Right hindlimb (tissue), 1 donor: Measurements from ENCODE around the gene GALR2.

Experiments used
- DNase-seq: peaks from one replicate; pipeline ENCODE4 v3.0.0-alpha.2; 2018

GALR2 gene

DNA sequence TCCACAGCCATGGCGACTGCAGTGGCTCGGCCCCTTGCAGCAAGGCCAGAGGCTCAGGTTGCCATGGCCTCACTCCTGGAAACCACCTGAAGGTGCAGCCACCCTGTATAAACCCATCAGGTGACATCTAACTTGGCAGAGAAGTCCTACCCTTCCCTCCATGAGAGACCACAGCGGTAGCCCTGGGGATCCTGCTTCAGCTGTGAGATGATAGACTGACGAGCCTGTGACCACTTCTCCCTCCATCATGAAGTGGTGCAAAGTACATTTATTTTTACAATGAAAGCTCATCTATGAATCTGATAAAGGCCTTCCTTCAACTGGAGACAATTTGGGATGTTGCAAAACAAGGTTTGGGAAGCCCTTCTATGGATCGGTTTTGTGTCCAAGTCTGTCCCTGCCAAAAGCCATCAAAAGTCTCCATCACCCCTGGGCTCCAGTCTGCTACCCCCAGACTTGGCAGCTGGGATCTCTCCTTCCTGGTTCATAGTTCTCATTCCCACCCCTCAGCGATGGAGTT lies 6.2 kb downstream of the GALR2 start:
- peak; percentile 20 for DNase-seq

DNA sequence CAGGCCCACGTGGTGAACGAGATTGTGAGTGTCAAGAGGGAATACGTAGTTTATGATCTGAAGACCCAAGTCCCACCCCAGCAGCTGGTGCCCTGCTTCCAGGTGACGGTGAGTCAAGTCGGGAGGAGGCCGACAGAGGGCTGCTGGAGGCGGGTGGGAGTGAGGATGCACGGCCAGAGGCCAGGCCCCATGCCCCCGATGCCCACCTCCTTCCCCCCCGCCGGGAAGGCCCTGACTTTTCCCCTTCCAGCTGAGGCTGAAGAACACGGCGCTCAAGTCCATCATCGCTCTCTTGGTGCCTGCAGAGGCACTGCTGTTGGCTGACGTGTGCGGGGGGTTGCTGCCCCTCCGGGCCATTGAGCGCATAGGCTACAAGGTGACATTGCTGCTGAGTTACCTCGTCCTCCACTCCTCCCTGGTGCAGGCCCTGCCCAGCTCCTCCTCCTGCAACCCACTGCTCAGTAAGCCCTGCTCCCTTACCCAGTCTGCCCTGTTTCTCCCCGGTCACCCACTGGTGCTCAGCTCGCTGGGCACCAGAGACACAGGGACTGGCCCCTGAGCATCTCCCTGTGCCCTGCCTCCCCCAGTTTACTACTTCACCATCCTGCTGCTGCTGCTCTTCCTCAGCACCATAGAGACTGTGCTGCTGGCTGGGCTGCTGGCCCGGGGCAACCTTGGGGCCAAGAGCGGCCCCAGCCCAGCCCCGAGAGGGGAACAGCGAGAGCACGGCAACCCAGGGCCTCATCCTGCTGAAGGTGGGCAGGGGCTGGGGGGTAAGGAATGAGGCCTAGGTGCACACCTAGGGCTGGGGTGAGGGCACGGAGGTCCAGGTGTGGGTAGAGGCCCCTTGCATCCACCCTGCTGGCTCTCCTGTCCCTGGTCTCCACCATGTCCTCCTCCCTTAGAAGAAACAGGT lies 7.0 kb downstream of the GALR2 start:
- DNase-seq, result peak; percentile 22

DNA sequence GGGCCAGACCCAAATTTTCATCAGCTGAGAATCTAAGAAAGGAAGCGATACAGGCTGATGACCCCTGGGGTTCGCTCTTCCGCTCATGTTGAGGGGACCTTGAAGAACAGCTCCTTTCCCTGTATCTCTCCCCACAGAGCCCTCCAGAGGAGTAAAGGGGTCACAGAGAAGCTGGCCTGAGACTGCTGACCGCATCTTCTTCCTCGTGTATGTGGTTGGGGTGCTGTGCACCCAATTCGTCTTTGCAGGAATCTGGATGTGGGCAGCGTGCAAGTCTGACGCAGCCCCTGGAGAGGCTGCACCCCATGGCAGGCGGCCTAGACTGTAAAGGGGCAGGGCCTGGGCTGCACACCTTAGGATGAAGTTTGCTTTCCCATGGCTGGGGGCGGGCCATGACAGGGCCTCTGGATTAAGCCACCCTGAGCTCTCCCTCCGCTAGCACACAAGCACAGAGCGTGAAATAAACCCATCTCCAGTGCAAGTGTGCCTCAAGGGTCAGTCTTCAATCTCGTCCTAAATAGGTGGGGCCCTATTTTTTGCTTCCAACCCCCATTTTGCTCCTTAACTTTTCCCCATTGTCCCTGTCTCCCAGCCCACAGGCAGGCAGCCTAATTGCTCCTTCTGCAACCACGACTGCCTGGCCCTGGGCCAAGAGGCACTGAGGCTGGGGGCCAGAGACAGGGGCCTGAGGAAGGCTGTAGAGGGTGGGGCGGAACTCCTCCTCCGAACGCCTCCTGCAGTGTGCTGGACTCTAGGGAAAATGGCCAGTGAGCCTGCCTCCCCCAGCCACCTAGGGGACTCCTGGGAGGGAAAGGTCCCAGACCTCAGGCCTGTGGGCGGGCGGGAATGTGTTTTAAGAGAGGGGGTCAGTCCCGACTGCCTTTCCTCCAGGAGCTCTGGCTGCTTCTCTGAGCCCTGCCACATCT lies 8.0 kb downstream of the GALR2 start:
- peak; percentile 54 for DNase-seq

DNA sequence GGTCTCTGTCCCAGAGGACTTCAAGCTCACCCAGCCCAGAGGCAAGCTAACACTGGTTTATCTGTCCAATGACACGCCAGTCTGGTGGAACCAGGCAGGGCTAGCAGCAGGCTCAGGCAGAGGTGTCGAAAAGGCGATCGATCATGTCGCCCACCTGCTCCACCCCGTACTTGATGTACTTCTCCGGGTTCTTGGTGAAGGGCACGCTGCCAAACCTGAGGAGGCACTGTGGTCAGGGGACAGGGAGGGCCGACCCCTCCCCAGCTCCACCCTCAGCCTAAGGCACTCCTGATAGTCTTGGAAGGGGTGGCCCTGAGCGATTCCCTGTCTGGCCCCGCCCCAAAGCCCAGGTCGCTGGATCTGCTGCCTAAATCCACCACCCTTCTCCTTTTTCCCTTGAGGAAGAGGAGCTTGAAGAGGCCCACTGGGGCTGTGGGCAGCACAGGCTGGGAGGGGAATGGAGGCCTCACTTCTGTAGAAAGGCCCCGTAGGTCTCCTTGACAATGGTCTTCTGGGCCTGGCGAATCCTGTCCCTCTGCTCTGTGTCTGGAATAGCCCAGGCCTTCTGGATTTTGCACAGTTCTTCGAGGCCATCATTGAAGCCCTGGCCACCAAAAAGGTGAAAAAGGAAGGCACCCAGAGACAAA lies 9.1 kb downstream of the GALR2 start:
- no peak for DNase-seq

DNA sequence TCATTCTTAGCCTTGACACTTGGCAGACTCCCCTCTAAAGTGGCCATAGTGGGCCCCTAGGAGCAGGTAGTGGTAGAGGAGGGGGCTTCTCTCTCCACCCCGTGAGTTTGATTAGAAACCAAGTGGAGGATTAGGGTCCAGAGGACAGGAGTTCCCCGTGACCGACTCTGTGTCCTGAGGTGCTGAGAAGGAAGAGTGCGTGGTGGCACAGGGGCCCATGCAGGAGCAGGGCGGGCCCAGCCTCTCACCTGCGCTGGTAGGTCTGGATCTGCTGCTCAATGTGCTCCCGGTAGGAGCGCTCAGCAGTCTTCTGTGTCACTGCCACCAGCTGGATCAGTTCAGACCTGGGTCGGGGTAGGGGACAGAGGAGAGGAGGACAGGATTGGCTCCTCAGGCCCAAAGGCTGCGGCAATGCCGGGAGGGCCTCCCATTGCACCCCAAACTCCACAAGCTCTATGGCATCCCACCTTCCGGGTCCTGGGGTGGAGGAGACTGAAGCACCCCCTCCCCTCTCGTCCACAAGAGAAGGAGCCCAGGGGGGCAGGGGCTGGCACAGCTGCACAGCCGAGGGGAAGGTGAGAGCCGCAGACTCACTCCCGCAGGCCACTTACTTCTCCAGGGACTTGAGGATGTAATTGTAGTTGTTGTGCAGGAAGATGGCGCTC lies 10.6 kb downstream of the GALR2 start:
- no peak for DNase-seq

DNA sequence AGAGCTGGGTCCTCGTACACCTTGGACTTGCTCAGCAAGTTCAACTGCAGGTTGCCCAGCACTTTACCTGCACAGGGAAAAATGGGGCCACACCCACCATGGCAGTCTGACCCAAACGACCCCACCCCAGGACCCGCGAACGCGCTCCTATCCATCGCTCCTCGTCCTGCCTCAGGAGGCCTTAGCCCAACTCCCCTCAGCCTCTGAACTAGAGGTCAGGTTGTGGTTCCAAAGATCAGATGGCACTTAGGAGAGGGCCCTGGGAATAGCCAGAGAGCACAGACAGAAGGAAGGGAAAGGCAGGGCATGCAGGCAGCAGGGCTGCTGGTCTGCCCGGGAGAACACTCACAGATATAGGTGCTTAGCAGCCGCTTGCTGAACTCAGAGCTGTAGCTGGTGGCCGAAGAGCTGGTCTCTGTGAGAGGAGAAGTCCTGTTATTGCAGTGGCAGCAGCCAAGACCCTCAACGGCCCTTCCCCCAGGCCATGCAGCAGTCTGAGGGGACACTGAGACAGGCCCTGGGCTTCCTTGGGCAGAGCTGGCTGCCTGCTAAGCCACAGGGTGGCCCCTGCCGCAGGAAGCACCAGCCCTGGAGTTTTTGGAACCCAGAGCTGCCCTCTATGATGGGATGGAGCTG lies 11.3 kb downstream of the GALR2 start:
- DNase-seq, result no peak

DNA sequence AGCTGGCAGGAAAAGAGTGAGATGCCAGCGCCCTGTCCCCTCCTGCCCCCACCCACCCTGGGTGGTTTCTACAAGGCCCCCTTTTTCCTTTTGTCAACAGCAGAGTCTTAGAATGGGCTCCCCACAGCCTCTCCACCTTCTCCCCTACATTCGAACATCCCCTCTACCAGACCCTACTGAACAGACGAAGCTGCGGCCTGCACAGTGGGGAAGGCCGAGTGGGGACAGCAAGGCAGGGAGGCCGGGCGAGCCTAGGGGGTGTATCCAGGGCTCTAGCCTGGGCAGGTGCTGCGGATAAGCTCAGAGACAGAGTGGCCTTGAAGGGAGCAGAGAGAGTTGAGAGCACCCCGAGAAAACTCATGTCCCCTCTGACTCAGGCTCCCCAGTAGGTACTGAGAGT lies 11.8 kb downstream of the GALR2 start:
- no peak for DNase-seq

DNA sequence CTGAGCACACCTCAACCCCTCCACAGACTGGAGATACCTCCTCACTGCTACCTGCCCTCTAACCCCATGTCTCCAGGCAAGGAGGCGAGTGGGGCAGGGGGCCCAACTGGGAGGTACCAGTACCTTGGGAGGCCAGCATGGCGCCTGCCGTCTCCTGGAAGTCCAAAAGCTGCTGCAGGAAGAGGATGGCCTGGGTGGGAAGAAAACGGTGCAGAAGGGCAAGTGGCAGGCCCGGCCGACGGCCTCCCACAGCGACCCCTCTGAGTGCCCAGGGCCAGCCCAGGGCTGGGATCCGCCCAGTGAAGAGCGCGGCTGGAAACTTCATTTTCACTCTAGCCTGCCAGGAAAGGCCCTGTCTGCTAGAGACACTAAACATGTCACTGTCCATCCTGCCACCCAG lies 12.9 kb downstream of the GALR2 start:
- peak; percentile 10 for DNase-seq

DNA sequence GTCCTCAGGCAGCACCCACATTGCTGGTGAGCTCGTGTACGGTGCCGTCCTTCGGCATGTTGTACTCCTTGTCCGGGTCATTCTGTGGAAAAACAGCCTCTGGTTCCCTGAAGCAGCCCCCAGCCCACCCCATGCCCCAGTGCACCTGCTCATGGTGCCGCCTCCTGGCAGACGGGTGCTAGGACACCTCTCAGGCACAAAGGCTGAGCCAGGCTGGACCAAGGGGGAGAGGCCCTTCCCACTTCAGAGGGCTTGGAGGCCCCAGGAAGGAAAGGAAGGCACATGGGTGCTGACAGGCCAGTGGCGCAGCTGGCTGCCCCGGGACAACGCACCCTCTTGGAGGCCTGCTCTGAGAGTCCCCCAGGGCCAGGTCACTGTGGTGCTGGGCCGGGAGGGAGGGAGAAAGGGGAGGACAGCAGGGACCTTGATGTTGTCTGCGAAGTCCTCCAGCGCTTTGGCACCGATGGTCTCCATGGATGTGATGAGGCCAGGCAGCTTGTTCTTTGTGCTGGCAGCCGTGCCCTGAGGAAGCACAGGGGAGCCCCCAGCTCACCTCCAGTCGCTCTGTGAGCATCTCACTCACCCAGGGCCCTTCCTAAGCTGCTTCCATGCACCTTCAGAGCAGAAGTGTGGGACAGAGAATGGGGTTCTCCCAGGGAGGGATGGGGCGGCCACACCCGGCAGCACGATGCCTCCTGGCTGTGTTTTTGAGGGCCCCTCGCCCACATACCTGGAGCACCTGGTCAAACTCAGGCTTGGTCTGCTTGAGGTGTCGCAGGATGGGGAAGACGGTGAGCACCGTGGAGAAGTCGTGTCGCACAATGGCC lies 13.7 kb downstream of the GALR2 start:
- DNase-seq, result no peak

DNA sequence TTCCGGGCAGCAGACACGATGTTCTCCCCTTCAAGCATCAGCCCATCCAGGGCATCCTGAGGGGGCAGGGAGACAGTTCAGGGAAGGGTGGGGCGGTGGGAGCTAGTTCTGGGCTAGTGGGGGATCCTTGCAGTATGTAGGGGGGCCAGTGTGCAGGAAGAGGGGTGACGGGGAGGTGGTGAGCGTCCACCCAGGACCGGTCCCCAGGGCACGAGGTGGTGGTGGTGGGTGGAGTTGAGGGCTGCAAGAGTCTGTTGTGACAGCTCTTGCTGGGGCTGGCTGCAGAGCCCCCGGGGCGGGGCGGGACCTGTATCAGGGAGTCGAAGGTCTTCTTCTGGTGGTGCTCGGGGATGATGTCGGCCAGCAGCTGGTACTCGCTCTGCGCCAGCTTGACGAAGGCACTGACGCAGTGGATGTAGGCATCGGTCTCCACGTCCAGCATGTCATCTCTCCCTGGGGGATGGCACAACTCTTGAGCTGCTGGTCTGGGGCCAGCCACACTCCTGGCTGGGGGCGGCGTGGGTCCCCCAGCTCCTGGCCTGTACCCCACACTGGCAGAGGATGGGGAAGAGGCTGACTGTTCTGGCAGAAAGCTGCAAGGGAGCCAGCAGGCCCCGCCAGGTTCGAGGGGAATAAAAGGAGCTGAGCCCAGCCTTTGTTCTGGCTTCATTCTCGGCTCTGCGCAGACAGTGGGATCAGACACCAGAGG lies 14.4 kb downstream of the GALR2 start:
- DNase-seq, result no peak

DNA sequence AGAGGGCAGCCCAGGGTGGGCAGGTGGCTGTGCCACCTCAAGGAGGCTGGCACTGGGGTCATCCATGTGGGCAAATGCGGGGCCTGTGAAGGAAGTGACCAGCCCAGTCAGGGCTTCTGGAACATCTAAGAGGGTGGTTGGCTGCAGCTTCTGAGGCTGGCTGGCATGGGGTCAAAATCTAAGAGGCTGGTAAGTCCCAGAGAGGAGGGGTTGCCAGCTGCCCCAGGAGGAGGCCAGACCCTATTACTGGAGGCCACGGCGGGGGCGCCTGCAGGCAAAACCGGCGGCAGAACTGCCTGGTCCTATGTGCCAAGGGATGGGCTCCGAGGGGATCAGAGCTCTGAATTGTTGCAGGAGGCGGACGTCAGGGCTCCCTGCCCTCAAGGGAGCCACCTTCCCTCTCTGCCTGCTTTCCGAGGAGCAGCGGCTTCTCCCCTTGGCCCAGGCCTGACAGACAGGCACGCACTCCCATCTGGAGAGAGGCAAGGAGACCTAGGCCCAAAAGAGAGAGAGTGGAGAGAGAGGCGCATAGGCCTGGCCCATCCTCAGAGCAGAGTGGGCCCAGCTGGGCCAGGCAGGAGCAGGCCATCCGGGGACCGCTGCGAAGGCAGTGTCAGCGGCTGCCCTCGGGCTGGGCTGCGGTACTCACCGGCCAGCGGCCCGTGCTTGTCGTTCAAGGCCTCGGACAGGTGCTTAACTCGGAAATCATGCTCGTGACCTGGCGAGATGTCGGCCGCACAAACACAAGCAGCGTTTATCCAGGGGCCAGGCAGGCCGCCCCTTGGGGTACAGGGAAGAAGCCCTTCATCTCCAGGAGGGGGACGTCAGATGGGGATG lies 15.3 kb downstream of the GALR2 start:
- DNase-seq, result no peak

DNA sequence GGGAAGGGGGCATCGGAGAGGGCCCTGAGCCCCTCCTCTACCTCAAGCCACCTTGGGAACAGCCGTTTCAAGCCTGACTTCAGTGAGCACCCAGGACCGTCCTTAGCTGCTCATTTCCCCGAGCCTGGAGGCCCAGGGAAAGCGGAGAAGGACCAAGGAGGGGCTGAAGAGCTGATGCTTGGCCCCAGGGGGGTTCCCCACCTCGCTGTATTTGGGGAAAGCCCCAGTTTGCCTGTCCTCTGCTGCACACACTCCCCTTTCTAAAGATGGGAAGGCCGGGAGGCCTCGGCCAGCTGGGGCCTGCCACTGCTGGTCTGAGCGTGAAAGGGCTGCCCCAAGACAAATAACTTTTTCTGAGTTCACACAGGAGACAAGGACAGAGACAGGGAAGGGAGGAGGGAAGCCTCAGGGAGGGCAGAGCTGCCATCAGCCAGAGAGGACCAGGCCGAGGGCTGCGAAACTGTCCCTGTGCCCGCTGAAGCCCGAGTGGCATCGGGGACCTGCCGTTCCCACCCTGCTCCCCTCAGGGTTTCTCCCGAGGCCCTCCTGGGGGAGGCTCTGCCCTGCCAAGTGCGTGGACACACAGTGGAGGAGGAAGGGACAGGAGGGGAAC lies 16.0 kb downstream of the GALR2 start:
- DNase-seq, result peak; percentile 11

DNA sequence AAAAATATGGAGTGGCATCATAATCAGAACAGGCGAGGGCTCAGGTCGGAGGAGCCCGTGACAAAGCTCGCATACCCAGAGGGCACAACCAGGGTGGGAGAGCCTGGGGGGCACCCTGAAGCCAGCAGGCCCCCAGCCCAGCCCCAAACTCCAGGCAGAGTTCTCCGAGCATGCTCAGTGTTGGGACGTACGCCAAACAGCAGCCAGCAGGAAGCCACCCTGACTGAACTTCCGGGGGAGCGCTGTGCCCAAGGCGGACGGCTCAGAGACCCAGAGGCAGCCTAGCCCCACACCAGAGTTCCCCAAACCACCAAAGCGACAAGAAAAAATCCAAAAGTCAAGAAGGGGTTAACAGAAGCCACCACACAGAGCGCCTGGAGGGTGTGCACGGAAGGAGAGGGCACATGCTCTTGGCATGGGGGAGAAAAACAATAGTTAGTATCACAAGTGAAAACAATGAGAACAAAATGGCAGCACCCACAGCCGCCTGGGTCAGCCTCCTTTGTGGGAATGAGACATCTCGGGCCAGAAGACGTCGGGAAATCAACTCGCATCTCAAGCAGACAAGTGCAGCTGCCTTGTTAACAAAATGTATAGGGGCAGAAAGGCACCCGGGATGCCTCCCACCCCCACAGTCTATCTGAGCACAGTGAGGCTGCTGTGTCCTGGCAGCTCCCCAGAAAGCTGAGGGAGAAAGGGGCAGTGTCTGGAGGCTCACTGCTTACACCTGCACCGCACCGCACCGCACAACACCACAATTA lies 17.1 kb downstream of the GALR2 start:
- DNase-seq, result no peak

DNA sequence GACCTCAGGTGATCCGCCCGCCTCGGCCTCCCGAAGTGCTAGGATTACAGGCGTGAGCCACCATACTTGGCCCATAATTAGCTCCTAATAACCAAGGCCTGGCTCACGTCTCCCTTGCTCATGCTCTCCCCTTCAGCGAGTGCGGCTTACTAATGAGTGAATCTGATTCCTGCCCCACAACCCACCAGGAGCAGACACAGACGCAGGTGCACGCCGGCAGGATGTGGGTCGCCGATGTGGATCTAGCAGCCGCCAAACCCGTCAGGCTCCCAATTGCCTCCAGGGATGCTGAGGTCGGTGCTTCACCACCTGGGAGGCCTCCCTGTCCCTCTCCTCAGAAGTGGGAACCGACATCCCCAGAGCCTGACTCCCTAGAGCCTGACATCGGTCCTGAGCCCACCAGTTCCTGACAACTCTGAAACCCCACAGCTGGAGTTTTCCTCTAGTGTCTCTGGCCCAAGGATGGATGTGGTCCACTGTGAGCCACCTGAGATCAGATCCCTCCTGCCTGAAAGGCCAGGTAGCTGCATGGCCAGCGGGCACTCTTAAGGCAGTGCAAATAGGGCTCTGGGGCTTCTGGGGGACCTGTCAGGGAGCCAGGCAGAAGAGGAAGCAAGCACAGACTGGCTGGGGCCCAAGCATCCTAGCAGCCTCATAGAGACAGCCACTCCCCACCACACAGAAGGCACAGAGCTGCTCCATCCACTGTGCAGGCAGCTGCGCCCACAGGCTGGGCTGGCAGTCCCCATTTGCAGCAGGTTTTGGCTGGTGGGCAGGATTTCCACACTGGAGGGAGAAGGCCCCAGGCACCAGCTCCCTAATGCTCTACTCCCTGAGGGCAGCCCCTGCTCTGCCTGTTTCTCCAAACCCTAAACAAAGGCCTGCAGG lies 18.2 kb downstream of the GALR2 start:
- DNase-seq, result no peak

DNA sequence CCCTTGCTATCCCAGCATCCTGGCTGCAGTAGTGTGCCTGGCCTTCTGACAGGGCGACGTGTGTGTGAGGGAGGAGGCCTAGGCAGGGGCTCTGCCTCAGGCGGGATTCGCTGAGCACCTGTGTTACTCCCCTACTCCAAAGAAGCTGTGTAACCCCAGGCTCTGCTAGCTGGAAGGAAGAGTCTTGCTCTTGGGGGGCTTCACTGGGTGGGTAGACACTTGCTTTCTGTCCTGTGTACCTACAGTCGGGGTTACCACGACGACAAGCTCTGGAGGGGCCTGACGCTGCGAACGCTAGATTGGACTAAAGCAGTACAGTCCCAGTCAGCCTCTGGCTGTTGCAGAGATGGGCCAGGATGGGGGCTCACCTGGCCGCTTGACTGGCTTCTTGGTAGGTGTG lies 19.5 kb downstream of the GALR2 start:
- DNase-seq, result peak; percentile 12

DNA sequence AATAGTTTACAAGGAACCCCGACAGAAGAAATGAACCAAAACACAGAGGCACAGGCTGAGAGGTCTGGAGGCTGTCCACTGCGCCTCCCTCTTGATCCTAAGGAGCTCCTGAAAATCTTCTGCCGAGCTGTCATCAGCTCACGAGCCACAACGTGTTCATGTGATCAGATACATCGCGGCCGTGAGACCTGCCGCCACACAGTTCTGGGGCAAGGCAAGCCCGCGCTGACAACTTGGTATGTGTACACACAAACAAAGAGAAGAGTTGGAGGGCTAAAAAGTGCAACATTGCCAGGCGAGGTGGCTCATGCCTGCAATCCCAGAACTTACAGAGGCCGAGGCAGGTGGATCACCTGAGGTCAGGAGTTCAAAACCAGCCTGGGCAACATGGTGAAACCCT lies 21.4 kb downstream of the GALR2 start:
- no peak for DNase-seq

DNA sequence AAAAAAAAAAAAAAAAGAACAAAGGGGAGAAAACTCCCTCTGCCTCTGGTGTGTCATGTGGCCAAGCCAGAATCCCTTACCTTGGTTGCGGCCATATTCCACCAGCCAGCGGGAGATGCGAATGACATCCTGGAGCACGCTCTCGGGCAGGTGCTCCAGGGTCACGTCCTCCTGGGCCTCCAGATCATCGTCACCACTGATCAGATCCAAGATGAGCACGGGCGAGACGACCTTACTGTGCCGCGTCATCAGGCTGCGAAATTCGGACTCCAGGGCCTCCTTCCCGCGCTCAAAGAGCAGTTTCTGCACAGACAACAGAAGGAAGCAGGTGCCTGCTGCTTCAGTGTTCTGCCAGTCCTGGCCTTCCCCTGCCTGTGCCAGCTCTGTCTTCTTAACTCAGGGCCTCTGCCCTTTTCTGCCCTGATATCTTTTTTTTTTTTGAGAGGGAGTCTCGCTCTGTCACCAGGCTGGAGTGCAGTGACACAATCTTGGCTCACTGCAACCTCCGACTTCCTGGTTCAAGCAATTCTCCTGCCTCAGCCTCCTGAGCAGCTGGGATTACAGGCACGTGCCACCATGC lies 23.2 kb downstream of the GALR2 start:
- DNase-seq, result peak; percentile 9
